Neural cell (in vitro differentiated cells): ENCODE data around the gene RND2. TPM values are rescaled to one million over a fixed set of nuclear protein-coding genes. Genes with fewer than 3 reads are reported as not detected.
"Not testable (repeated sequence)": the region's sequence is repeated elsewhere in the genome, so short reads cannot be mapped to it uniquely, and the experiment has no call there.

ENCODE experiments used
- H2AFZ ChIP-seq: fragments of 200-600, 300-800 bp; sonication (generic), shearing (Covaris generic); 2 replicates; pipeline ENCODE4 v1.6.0; 2014; ENCODE audit warnings: low read depth, mild to moderate bottlenecking, antibody characterized with exemption, low read length, moderate library complexity
- H3F3A ChIP-seq: fragments of 200-600 bp; shearing (Covaris generic); 2 replicates; pipeline ENCODE4 v1.6.1; 2016; ENCODE audit warnings: mild to moderate bottlenecking, moderate library complexity, mixed read lengths, antibody characterized with exemption, low read length; ENCODE audit not compliant: insufficient read depth, poor library complexity, severe bottlenecking
- H3K27ac ChIP-seq: fragments of 200-600, 300-800 bp; sonication (generic), shearing (Covaris generic); 2 replicates; pipeline ENCODE4 v1.5.1; 2014; ENCODE audit warnings: mild to moderate bottlenecking, low read length, moderate library complexity
- H3K27me3 ChIP-seq: fragments of 300-800, 200-600 bp; sonication (generic), shearing (Covaris generic); 2 replicates; pipeline ENCODE4 v1.6.0; 2014; ENCODE audit warnings: mild to moderate bottlenecking, low read depth, low read length, moderate library complexity; ENCODE audit not compliant: insufficient read depth
- H3K36me3 ChIP-seq: fragments of 300-800, 200-600 bp; sonication (generic), shearing (Covaris generic); 2 replicates; pipeline ENCODE4 v1.5.1; 2014; ENCODE audit warnings: mild to moderate bottlenecking, antibody characterized with exemption, low read length, moderate library complexity; ENCODE audit not compliant: insufficient read depth
- H3K4me2 ChIP-seq: fragments of 300-800, 200-600 bp; sonication (generic), shearing (Covaris generic); 2 replicates; pipeline ENCODE4 v1.6.0; 2014; ENCODE audit warnings: mild to moderate bottlenecking, low read length
- H3K4me3 ChIP-seq: fragments of 300-800, 200-600 bp; sonication (generic), shearing (Covaris generic); 2 replicates; pipeline ENCODE4 v1.5.1; 2014; ENCODE audit warnings: mild to moderate bottlenecking, low read length, moderate library complexity
- H3K79me2 ChIP-seq: fragments of 200-600 bp; shearing (Covaris generic); replicated peaks from 2 replicates; pipeline ENCODE4 v1.6.0; 2014; ENCODE audit warnings: mild to moderate bottlenecking, low read length, moderate library complexity; ENCODE audit not compliant: insufficient read depth
- H3K9ac ChIP-seq: fragments of 300-800, 200-600 bp; sonication (generic), shearing (Covaris generic); 2 replicates; pipeline ENCODE4 v1.6.1; 2016; ENCODE audit warnings: mild to moderate bottlenecking, low read length, mixed read lengths
- H3K9me2 ChIP-seq: fragments of 200-600 bp; shearing (Covaris generic); 2 replicates; pipeline ENCODE4 v1.6.1; 2016; ENCODE audit warnings: mild to moderate bottlenecking, low read length, mixed read lengths; ENCODE audit not compliant: insufficient read depth
- H3K9me3 ChIP-seq: fragments of 200-600, 300-800 bp; sonication (generic), shearing (Covaris generic); 2 replicates; pipeline ENCODE4 v1.6.1; 2016; ENCODE audit warnings: mild to moderate bottlenecking, mixed run types, low read length, moderate library complexity, mixed read lengths
- H4K20me1 ChIP-seq: fragments of 200-600 bp; shearing (Covaris generic); 2 replicates; pipeline ENCODE4 v1.6.1; 2016; ENCODE audit warnings: mild to moderate bottlenecking, mixed run types; ENCODE audit not compliant: insufficient read depth
- EP300 ChIP-seq: fragments of 450-650 bp; conservative IDR thresholded peaks from 2 replicates; pipeline ENCODE4 v1.6.1; 2014; ENCODE audit warnings: antibody characterized with exemption, mild to moderate bottlenecking, moderate library complexity; ENCODE audit not compliant: poor library complexity, severe bottlenecking
- EZH2 ChIP-seq: fragments of 200-600, 300-800 bp; shearing (Covaris generic), sonication (generic); IDR thresholded peaks from 2 replicates; pipeline ENCODE4 v1.6.1; 2014; ENCODE audit warnings: antibody characterized with exemption, low read length, borderline replicate concordance, mild to moderate bottlenecking; ENCODE audit not compliant: insufficient read depth, poor library complexity, severe bottlenecking
- MXI1 ChIP-seq: fragments of 450-650 bp; conservative IDR thresholded peaks from 2 replicates; pipeline ENCODE4 v1.6.1; 2014; ENCODE audit warnings: antibody characterized with exemption, mild to moderate bottlenecking; ENCODE audit not compliant: poor library complexity, severe bottlenecking
- POLR2AphosphoS5 ChIP-seq: IDR thresholded peaks from 2 replicates; pipeline ENCODE4 v1.6.1; 2012
- RAD21 ChIP-seq: fragments of 450-650 bp; conservative IDR thresholded peaks from 2 replicates; pipeline ENCODE4 v1.6.1; 2014; ENCODE audit warnings: antibody characterized with exemption, mild to moderate bottlenecking, moderate library complexity
- SMC3 ChIP-seq: fragments of 450-650 bp; conservative IDR thresholded peaks from 2 replicates; pipeline ENCODE4 v1.6.1; 2014; ENCODE audit warnings: antibody characterized with exemption, mild to moderate bottlenecking, moderate library complexity; ENCODE audit not compliant: poor library complexity
- TAF1 ChIP-seq: IDR thresholded peaks from 2 replicates; pipeline ENCODE4 v1.6.1; 2012; ENCODE audit warnings: low read depth
- polyA plus RNA-seq: library from polyadenylated mRNA; depleted of rRNA; stranded (reverse); fragments of >200 nt; gene quantifications from 2 replicates; pipeline ENCODE4 v1.2.3, GENCODE V29; 2014
- TF ChIP-seq, protein P1 (sequence below): fragments of 450-650 bp; IDR thresholded peaks from 2 replicates; pipeline ENCODE4 v1.5.1; 2014; ENCODE audit warnings: antibody characterized with exemption, mild to moderate bottlenecking, moderate library complexity; ENCODE audit not compliant: poor library complexity, severe bottlenecking
- TF ChIP-seq, protein P2 (sequence below): IDR thresholded peaks from 2 replicates; pipeline ENCODE4 v1.6.1; 2012; ENCODE audit warnings: borderline replicate concordance

Gene RND2
- polyA plus RNA-seq, 1 donor from 2014 or later, result 43.8 TPM

DNA sequence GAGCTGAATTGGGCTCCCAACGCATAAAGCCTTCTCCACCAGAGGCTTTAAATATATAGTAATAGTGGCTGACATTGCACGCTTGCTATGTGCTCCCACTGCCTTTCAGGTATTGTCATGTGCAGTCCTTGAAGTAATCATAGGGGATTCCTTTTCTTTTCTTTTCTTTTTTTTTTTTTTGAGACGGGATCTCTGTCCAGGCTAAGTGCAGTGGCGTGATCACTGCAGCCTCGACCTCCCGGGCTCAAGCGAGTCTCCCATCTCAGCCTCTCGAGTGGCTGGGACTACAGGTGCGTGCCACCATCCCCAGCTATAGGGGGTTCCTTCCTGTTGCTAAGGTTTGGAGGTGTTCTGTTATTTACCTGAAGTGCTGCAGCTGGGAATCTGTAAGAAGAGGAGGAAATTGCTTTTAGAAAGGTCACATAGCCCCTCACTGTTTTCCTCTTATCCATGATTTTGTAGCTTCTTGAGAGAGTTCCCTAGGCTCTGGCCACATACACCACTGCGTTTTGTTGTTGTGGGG is 26.0 kb upstream of the RND2 start:
- no peak for TF ChIP-seq MXI1
- no peak overlapping the region for H2AFZ ChIP-seq

DNA sequence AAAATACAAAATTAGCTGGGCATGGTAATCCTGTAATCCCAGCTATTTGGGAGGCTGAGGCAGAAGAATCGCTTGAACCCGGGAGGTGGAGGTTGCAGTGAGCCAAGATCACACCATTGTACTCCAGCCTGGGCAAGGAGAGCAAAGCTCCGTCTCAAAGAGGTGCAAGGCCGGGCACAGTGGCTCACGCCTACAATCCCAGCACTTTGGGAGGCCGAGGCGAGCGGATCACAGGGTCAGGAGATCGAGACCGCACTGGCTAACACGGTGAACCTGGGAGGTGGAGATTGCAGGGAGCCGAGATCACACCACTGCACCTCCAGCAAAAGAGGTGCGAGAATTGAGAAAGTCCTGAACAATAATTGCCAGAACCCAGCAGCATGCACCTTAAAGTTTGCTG is 24.1 kb upstream of the RND2 start:
- not testable (repeated sequence) for H3F3A ChIP-seq, H2AFZ ChIP-seq, H4K20me1 ChIP-seq, H3K36me3 ChIP-seq, H3K9ac ChIP-seq, H3K4me3 ChIP-seq, H3K27ac ChIP-seq, H3K27me3 ChIP-seq, H3K9me2 ChIP-seq, H3K4me2 ChIP-seq, H3K9me3 ChIP-seq
- H3K79me2 ChIP-seq, result peaks cover 15% of the 10 kb centered on the region

More for the DNA sequence above, 26.0 kb upstream of the RND2 start:
- Histone ChIP-seq H3K79me2 (peaks cover 15% of the 10 kb centered on the region), H3K9ac (peak overlapping the region; percentile 88), H3K4me3 (peak overlapping the region; percentile 81), H3K4me2 (peak overlapping the region; percentile 83), H3K9me2 (no peaks in the 10 kb centered on the region), H3F3A (no peaks in the 10 kb centered on the region), H3K27me3 (no peaks in the 10 kb centered on the region), H3K9me3 (no peaks in the 10 kb centered on the region), H4K20me1 (no peaks in the 10 kb centered on the region), H3K27ac (peak overlapping the region; percentile 84), H3K36me3 (no peaks in the 10 kb centered on the region)

DNA sequence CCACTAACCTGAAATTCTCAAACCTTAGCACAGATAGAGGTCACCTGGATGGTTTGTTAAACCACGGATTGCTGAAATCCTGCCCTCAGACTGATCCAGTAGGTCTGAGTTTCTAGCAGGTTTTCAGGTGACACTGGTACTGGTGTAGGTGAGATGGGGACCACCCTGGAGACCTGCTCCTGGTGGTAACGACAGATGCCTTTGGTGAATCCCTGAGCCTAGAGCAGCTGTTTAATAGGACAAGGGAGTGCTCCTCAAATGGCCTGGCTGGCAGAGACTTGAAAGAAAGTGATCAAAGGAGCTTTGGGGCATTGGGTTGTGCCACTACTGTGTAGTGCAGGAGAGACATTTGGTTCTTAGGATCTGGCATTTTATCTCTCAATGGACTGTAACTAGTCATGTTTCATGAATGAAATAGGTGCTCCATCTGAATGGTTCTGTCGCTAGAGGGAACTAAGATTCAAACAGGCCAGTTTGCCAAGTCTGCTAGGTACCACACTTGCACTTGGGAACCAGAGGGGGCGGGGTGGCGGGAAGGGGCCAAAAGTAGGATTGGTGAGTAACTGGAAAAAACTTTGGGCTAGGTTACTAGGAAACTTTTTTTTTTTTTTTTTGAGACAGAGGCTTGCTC is 21.4 kb upstream of the RND2 start:
- no peaks in the 10 kb centered on the region for H3K36me3 ChIP-seq
- H3F3A ChIP-seq, result no peaks in the 10 kb centered on the region
- no peak overlapping the region for H3K27ac ChIP-seq
- no peaks in the 10 kb centered on the region for H4K20me1 ChIP-seq
- no peak overlapping the region for H2AFZ ChIP-seq
- peaks cover 14% of the 10 kb centered on the region for H3K79me2 ChIP-seq
- no peaks in the 10 kb centered on the region for H3K9me2 ChIP-seq
- TF ChIP-seq SMC3 (no peak), TAF1 (no peak), RAD21 (no peak), EZH2 (no peak), EP300 (no peak), MXI1 (no peak), POLR2AphosphoS5 (no peak)
- TF ChIP-seq, protein P1, sequence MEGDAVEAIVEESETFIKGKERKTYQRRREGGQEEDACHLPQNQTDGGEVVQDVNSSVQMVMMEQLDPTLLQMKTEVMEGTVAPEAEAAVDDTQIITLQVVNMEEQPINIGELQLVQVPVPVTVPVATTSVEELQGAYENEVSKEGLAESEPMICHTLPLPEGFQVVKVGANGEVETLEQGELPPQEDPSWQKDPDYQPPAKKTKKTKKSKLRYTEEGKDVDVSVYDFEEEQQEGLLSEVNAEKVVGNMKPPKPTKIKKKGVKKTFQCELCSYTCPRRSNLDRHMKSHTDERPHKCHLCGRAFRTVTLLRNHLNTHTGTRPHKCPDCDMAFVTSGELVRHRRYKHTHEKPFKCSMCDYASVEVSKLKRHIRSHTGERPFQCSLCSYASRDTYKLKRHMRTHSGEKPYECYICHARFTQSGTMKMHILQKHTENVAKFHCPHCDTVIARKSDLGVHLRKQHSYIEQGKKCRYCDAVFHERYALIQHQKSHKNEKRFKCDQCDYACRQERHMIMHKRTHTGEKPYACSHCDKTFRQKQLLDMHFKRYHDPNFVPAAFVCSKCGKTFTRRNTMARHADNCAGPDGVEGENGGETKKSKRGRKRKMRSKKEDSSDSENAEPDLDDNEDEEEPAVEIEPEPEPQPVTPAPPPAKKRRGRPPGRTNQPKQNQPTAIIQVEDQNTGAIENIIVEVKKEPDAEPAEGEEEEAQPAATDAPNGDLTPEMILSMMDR, result no peak
- TF ChIP-seq, protein P2, sequence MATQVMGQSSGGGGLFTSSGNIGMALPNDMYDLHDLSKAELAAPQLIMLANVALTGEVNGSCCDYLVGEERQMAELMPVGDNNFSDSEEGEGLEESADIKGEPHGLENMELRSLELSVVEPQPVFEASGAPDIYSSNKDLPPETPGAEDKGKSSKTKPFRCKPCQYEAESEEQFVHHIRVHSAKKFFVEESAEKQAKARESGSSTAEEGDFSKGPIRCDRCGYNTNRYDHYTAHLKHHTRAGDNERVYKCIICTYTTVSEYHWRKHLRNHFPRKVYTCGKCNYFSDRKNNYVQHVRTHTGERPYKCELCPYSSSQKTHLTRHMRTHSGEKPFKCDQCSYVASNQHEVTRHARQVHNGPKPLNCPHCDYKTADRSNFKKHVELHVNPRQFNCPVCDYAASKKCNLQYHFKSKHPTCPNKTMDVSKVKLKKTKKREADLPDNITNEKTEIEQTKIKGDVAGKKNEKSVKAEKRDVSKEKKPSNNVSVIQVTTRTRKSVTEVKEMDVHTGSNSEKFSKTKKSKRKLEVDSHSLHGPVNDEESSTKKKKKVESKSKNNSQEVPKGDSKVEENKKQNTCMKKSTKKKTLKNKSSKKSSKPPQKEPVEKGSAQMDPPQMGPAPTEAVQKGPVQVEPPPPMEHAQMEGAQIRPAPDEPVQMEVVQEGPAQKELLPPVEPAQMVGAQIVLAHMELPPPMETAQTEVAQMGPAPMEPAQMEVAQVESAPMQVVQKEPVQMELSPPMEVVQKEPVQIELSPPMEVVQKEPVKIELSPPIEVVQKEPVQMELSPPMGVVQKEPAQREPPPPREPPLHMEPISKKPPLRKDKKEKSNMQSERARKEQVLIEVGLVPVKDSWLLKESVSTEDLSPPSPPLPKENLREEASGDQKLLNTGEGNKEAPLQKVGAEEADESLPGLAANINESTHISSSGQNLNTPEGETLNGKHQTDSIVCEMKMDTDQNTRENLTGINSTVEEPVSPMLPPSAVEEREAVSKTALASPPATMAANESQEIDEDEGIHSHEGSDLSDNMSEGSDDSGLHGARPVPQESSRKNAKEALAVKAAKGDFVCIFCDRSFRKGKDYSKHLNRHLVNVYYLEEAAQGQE, result no peak
- no peaks in the 10 kb centered on the region for H3K27me3 ChIP-seq
- H3K4me2 ChIP-seq, result no peak overlapping the region
- H3K4me3 ChIP-seq, result no peak overlapping the region
- H3K9me3 ChIP-seq, result no peaks in the 10 kb centered on the region
- no peak overlapping the region for H3K9ac ChIP-seq
